Transverse colon (tissue), 4 donors: Measurements from ENCODE around the gene SERPINB5. TPM values are rescaled to one million over a fixed set of nuclear protein-coding genes. Genes with fewer than 3 reads are reported as not detected.

Source experiments
- DNase-seq: peaks from one replicate; pipeline ENCODE4 v3.0.0-alpha.2; 2019
- H3K27ac ChIP-seq, 4 donors: fragments of 200-600 bp; sonication (generic); 2 replicates each; pipeline ENCODE4 v1.5.1; 2016 to 2018; ENCODE audit warnings: inconsistent platforms in 4 of 4
- H3K27me3 ChIP-seq: fragments of 200-600 bp; sonication (generic); 2 replicates; pipeline ENCODE4 v1.5.1; 2017; ENCODE audit warnings: inconsistent platforms
- H3K36me3 ChIP-seq, 4 donors: fragments of 200-600 bp; sonication (generic); 2 replicates each; pipeline ENCODE4 v1.5.1; 2017 to 2019; ENCODE audit warnings: inconsistent platforms in 4 of 4
- H3K4me1 ChIP-seq, 4 donors: fragments of 200-600 bp; sonication (generic); 2 replicates each; pipeline ENCODE4 v1.5.1; 2017 to 2020; ENCODE audit warnings: inconsistent platforms in 4 of 4
- H3K4me3 ChIP-seq, 4 donors: fragments of 200-600 bp; sonication (generic); 1 replicate in 1 of 4; 2 replicates in 3 of 4; pipeline versions ENCODE4 v1.5.1 to v1.6.1; 2017 to 2019; ENCODE audit warnings: inconsistent platforms in 4 of 4
- H3K9me3 ChIP-seq, 2 donors: fragments of 200-600 bp; sonication (generic); 2 replicates each; pipeline ENCODE4 v1.5.1; 2017 to 2019; ENCODE audit warnings: inconsistent platforms in 2 of 2
- CTCF ChIP-seq, 5 experiments: fragments of 200-600 bp in 3 of 5; fragments of 450-650 bp in 2 of 5; sonication (generic) in 3 of 5; IDR thresholded peaks; 1 replicate in 2 of 5; 2 replicates in 3 of 5; pipeline ENCODE4 v1.5.1; 2016 to 2017; ENCODE audit warnings: antibody characterized with exemption in 5 of 5, inconsistent platforms in 3 of 5, mild to moderate bottlenecking in 2 of 5, moderate library complexity in 1 of 5
- EP300 ChIP-seq: sonication (generic); formaldehyde crosslinking; IDR thresholded peaks from one replicate; pipeline ENCODE4 v1.6.1; 2017; ENCODE audit warnings: antibody characterized with exemption, low read depth
- POLR2A ChIP-seq: fragments of 450-650 bp; IDR thresholded peaks from one replicate; pipeline ENCODE4 v1.6.1; 2016; ENCODE audit warnings: antibody characterized with exemption, mild to moderate bottlenecking, moderate library complexity
- POLR2AphosphoS5 ChIP-seq, 3 donors: sonication (generic); formaldehyde crosslinking; IDR thresholded peaks; one replicate each; pipeline ENCODE4 v1.6.1; 2016; ENCODE audit warnings: antibody characterized with exemption in 3 of 3
- WGBS, 2 donors: methylation state at CpG; one replicate each; pipeline ENCODE4 v1.1.5; 2018; ENCODE audit warnings: low coverage in 1 of 2; 5-methylcytosine and 5-hydroxymethylcytosine counted together
- in situ Hi-C, 4 donors: fragments of 200-750 bp; cut with MboI; loops; one replicate each; pipeline versions ENCODE4 v1.15.0 to v1.15.1; 2017; ENCODE audit warnings: low sequenced_read_pairs in 3 of 4, low pct_ligation_motif_present in 1 of 4, low pct_unique_long_range_greater_than_20kb in 1 of 4
- intact Hi-C: fragments of 100-400 bp; cut with DNase I; formaldehyde crosslinking; loops from one replicate; pipeline ENCODE4 v1.15.1; 2023; ENCODE audit warnings: low total_unique reads
- total RNA-seq, 4 donors: library from RNA; depleted of rRNA; stranded (reverse); fragments of >200 nt; gene quantifications; one replicate each; pipeline ENCODE4 v1.1.0, GENCODE V29; 2016

SERPINB5 gene
- total RNA-seq, 4 donors from 2014 or later = 0.79 to 3.6 (median 1.2) TPM

- TF ChIP-seq CTCF (IDR thresholded peaks at IDR 0.05) (no peak), POLR2AphosphoS5 (IDR thresholded peaks at IDR 0.05) (no peak), POLR2A (no peak), EP300 (no peak)
Observed at GRCh38 chr18:63544017-63544416, 67.3 kb downstream of the SERPINB5 start.

GRCh38 chr18:63545000-63545399, 68.2 kb downstream of the SERPINB5 start:
- in situ Hi-C loops = no loop called here

More at GRCh38 chr18:63544017-63544416, 67.3 kb downstream of the SERPINB5 start:
- Histone ChIP-seq H3K27me3 (no peaks in the 10 kb centered on the region), H3K4me1 (no peaks in the 10 kb centered on the region), H3K4me3 (no peak overlapping the region), H3K36me3 (no peaks in the 10 kb centered on the region), H3K27ac (no peak overlapping the region), H3K9me3 (no peaks in the 10 kb centered on the region)
- intact Hi-C loops = no loop called here
- DNase-seq = no peak
- WGBS, 2 donors = 70 to 76% methylated on average over 2 of the region's 2 CpGs
- in situ Hi-C loops = no loop called here

GRCh38 chr18:63550068-63550467, 73.3 kb downstream of the SERPINB5 start:
- in situ Hi-C loops (no loop called here), intact Hi-C loops (no loop called here)
- Histone ChIP-seq H3K36me3 (no peaks in the 10 kb centered on the region), H3K4me3 (no peak overlapping the region), H3K9me3 (no peaks in the 10 kb centered on the region), H3K4me1 (peaks cover 0 to 6% (median 3%) of the 10 kb centered on the region in 4 donors), H3K27me3 (no peaks in the 10 kb centered on the region), H3K27ac (no peak overlapping the region)
- no peak for DNase-seq
- no peak for TF ChIP-seq POLR2AphosphoS5 (IDR thresholded peaks at IDR 0.05)
- no peak for TF ChIP-seq CTCF (IDR thresholded peaks at IDR 0.05)
- no peak for TF ChIP-seq EP300
- no peak for TF ChIP-seq POLR2A
- WGBS, 2 donors = 21 to 36% methylated on average over 1 of the region's 1 CpG

More at GRCh38 chr18:63545000-63545399, 68.2 kb downstream of the SERPINB5 start:
- H3K4me1 ChIP-seq = no peaks in the 10 kb centered on the region
- intact Hi-C loops = no loop called here
- H3K36me3 ChIP-seq = no peaks in the 10 kb centered on the region
- H3K27me3 ChIP-seq = no peaks in the 10 kb centered on the region
- no peaks in the 10 kb centered on the region for H3K9me3 ChIP-seq
- no peak for TF ChIP-seq CTCF (IDR thresholded peaks at IDR 0.05)
- TF ChIP-seq POLR2A = no peak
- TF ChIP-seq POLR2AphosphoS5 (IDR thresholded peaks at IDR 0.05) = no peak
- TF ChIP-seq EP300 = no peak
- WGBS, 2 donors = 69 to 71% methylated on average over 3 of the region's 3 CpGs
- no peak for DNase-seq
- H3K27ac ChIP-seq = no peak overlapping the region
- no peak overlapping the region for H3K4me3 ChIP-seq

GRCh38 chr18:63551769-63552168, 75.0 kb downstream of the SERPINB5 start:
- in situ Hi-C loops (no loop called here), intact Hi-C loops (no loop called here)
- Histone ChIP-seq H3K27me3 (no peaks in the 10 kb centered on the region), H3K4me1 (peaks cover 0 to 6% (median 3%) of the 10 kb centered on the region in 4 donors), H3K4me3 (no peak overlapping the region), H3K36me3 (no peaks in the 10 kb centered on the region), H3K27ac (no peak overlapping the region), H3K9me3 (no peaks in the 10 kb centered on the region)
- no peak for DNase-seq
- TF ChIP-seq POLR2A = no peak
- no peak for TF ChIP-seq EP300
- TF ChIP-seq CTCF (IDR thresholded peaks at IDR 0.05) = no peak
- no peak for TF ChIP-seq POLR2AphosphoS5 (IDR thresholded peaks at IDR 0.05)
- whole genome bisulfite sequencing, 2 donors = 92 to 95% methylated on average over 2 to 3 of the region's 3 CpGs
